Common myeloid progenitor, CD34-positive (primary cell): ENCODE results near the gene CCS.
"Not testable (repeated sequence)": the region's sequence is repeated elsewhere in the genome, so short reads cannot be mapped to it uniquely, and the experiment has no call there.

Experiments used
- CTCF ChIA-PET: fragments of 350-600 bp; sonication (Branson Sonifier 250); formaldehyde crosslinking; loops from one replicate; lab custom pipeline; 2021; ENCODE audit warnings: antibody characterized with exemption; lab: Charles Lee
- POLR2A ChIA-PET: fragments of 350-600 bp; sonication (Branson Sonifier 250); formaldehyde crosslinking; loops from one replicate; lab custom pipeline; 2021; ENCODE audit warnings: antibody characterized with exemption; lab: Charles Lee
- DNase-seq, 3 donors: peaks; one replicate each; pipeline versions ENCODE4 v3.0.0 to v3.0.0-alpha.2; 2013
- H3K27ac ChIP-seq, 2 experiments: 1 replicate in 1 of 2; 2 replicates in 1 of 2; pipeline ENCODE4 v1.7.0; 2013; ENCODE audit warnings: inconsistent platforms in 2 of 2, low read length in 2 of 2, mild to moderate bottlenecking in 2 of 2, low read depth in 1 of 2, moderate library complexity in 1 of 2; ENCODE audit not compliant: severe bottlenecking in 2 of 2, insufficient read depth in 1 of 2, poor library complexity in 1 of 2
- H3K27me3 ChIP-seq, 5 experiments: replicated peaks in 2 of 5; 1 replicate in 3 of 5; 2 replicates in 2 of 5; pipeline versions ENCODE4 v1.6.1 to v1.7.0; 2013; ENCODE audit warnings: low read length in 4 of 5, mild to moderate bottlenecking in 2 of 5, moderate library complexity in 2 of 5, inconsistent platforms in 1 of 5; ENCODE audit not compliant: insufficient read depth in 5 of 5, control insufficient read depth in 4 of 5
- H3K36me3 ChIP-seq, 4 experiments: 1 replicate in 2 of 4; 2 replicates in 2 of 4; pipeline versions ENCODE4 v1.6.1 to v1.7.0; 2013; ENCODE audit warnings: low read length in 3 of 4, control low read depth in 1 of 4, mild to moderate bottlenecking in 1 of 4; ENCODE audit not compliant: control insufficient read depth in 4 of 4, insufficient read depth in 4 of 4
- H3K4me1 ChIP-seq, 4 experiments: 1 replicate in 3 of 4; 2 replicates in 1 of 4; pipeline versions ENCODE4 v1.6.1 to v1.7.1; 2013; ENCODE audit warnings: low read length in 3 of 4, mild to moderate bottlenecking in 3 of 4, control low read depth in 1 of 4, inconsistent platforms in 1 of 4, moderate library complexity in 1 of 4; ENCODE audit not compliant: control insufficient read depth in 4 of 4, insufficient read depth in 4 of 4; ENCODE audit errors: control extremely low read depth in 1 of 4
- H3K4me3 ChIP-seq, 7 experiments: 1 replicate in 4 of 7; 2 replicates in 3 of 7; pipeline versions ENCODE4 v1.5.1 to v1.7.0; 2013; ENCODE audit warnings: mild to moderate bottlenecking in 7 of 7, low read length in 6 of 7, moderate library complexity in 6 of 7, inconsistent platforms in 2 of 7, low read depth in 2 of 7, control low read depth in 1 of 7; ENCODE audit not compliant: insufficient read depth in 4 of 7, control insufficient read depth in 1 of 7; ENCODE audit errors: extremely low read depth in 1 of 7
- H3K9me3 ChIP-seq, 5 experiments: 1 replicate in 4 of 5; 2 replicates in 1 of 5; pipeline versions ENCODE4 v1.6.1 to v1.7.1; 2013; ENCODE audit warnings: low read length in 4 of 5, mild to moderate bottlenecking in 2 of 5, inconsistent platforms in 1 of 5, low read depth in 1 of 5, moderate library complexity in 1 of 5; ENCODE audit not compliant: control insufficient read depth in 4 of 5, insufficient read depth in 2 of 5; ENCODE audit errors: control extremely low read depth in 1 of 5
- whole genome bisulfite sequencing: methylation state at CpG from one replicate; pipeline ENCODE4 v1.1.5; 2013; ENCODE audit not compliant: insufficient coverage; 5-methylcytosine and 5-hydroxymethylcytosine counted together

CCS gene

GRCh38 chr11:66637557-66638176 is 44.7 kb downstream of the CCS start:
- no peak for DNase-seq
- Histone ChIP-seq H3K27ac (peak overlapping the region; percentile 46 to 98), H3K36me3 (peaks cover 10 to 67% (median 31%) of the 10 kb centered on the region in 4 experiments), H3K4me1 (peaks cover 25 to 51% (median 41%) of the 10 kb centered on the region in 4 experiments), H3K27me3 (no peaks in the 10 kb centered on the region), H3K4me3 (peak overlapping the region in 5 of 7 experiments; percentile 20 to 99 (median 96)), H3K9me3 (no peaks in the 10 kb centered on the region)
- CTCF ChIA-PET, result interaction anchor here (0.8 to 6.8 kb wide), 12 partner anchors 9 to 92 kb away, joined by 3 to 52 read pairs (median 4); partner anchors contain the start of genes CCDC87, CCS, RBM14 and RBM4B
- POLR2A ChIA-PET, result interaction anchor here (0.6 to 2.7 kb wide), 12 partner anchors 12 to 171 kb away, joined by 3 to 16 read pairs (median 5); partner anchors contain the start of genes CCDC87, CCS, RBM14 and RBM4B
- WGBS, result 74% methylated on average over 8 of the region's 12 CpGs

- ChIA-PET CTCF (interaction anchor here (0.8 to 6.8 kb wide), 15 partner anchors 8 to 93 kb away, joined by 3 to 52 read pairs (median 4); partner anchors contain the start of genes CCDC87, CCS, RBM14 and RBM4B), POLR2A (interaction anchor here (0.6 to 2.7 kb wide), 15 partner anchors 11 to 172 kb away, joined by 3 to 16 read pairs (median 5); partner anchors contain the start of genes CCDC87, CCS, RBM14 and RBM4B)
- under 1% methylated on average over 56 of the region's 63 CpGs for WGBS
Observed at GRCh38 chr11:66638177-66639065, 45.4 kb downstream of the CCS start, which contains the start of gene RBM4. RBM4 (plus strand) TSS chr11:66638703; CDS start chr11:66639712, 1,009 bp downstream.

GRCh38 chr11:66639066-66639813 is 46.3 kb downstream of the CCS start:
- Histone ChIP-seq H3K4me1 (peaks cover 27 to 51% (median 43%) of the 10 kb centered on the region in 4 experiments), H3K27ac (peak overlapping the region; percentile 91 to 98), H3K9me3 (no peaks in the 10 kb centered on the region), H3K27me3 (no peaks in the 10 kb centered on the region), H3K36me3 (peaks cover 6 to 74% (median 38%) of the 10 kb centered on the region in 4 experiments), H3K4me3 (peak overlapping the region; percentile 95 to 99 (median 96))
- WGBS, result 3% methylated on average over 19 of the region's 27 CpGs
- ChIA-PET POLR2A (interaction anchor here (0.8 to 2.7 kb wide), 8 partner anchors 9 to 96 kb away, joined by 3 to 16 read pairs (median 6); partner anchors contain the start of genes CCDC87, CCS, RBM14 and RBM4B), CTCF (interaction anchor here (1.0 to 6.8 kb wide), 8 partner anchors 9 to 94 kb away, joined by 3 to 52 read pairs (median 4); partner anchors contain the start of genes CCDC87, CCS, RBM14 and RBM4B)
- peak; percentile 72 to 85 (median 81) for DNase-seq

More at GRCh38 chr11:66638177-66639065, 45.4 kb downstream of the CCS start, which contains the start of gene RBM4:
- DNase-seq, result peak; percentile 100
- no peaks in the 10 kb centered on the region for H3K27me3 ChIP-seq
- H3K27ac ChIP-seq, result peak within 1 kb of the TSS; percentile 91 to 98
- H3K4me1 ChIP-seq, result peaks cover 27 to 51% (median 41%) of the 10 kb centered on the region in 4 experiments
- peak within 1 kb of the TSS; percentile 95 to 99 (median 96) for H3K4me3 ChIP-seq
- no peaks in the 10 kb centered on the region for H3K9me3 ChIP-seq
- peaks cover 6 to 69% (median 33%) of the 10 kb centered on the region in 4 experiments for H3K36me3 ChIP-seq

GRCh38 chr11:66639814-66640340 is 46.9 kb downstream of the CCS start:
- H3K4me1 ChIP-seq, result peaks cover 27 to 55% (median 44%) of the 10 kb centered on the region in 4 experiments
- not testable (repeated sequence) for H3K27me3 ChIP-seq, H3K27ac ChIP-seq, H3K9me3 ChIP-seq, DNase-seq
- CTCF ChIA-PET, result interaction anchor here (1.4 to 6.8 kb wide), 4 partner anchors 10 to 59 kb away, joined by 3 to 52 read pairs (median 4); partner anchors contain the start of gene RBM4B
- WGBS, result 100% methylated on average over 6 of the region's 10 CpGs
- POLR2A ChIA-PET, result interaction anchor here (1.0 to 2.7 kb wide), 4 partner anchors 10 to 94 kb away, joined by 3 to 12 read pairs (median 5); partner anchors contain the start of genes RBM4B and ZDHHC24
- peaks cover 12 to 75% (median 40%) of the 10 kb centered on the region in 4 experiments for H3K36me3 ChIP-seq
- H3K4me3 ChIP-seq, result peak overlapping the region in 6 of 7 experiments; percentile 95 to 99 (median 96)

- H3K4me3 ChIP-seq, result peak overlapping the region in 5 of 7 experiments; percentile 7 to 96 (median 24)
- ChIA-PET CTCF (interaction anchor here (6.8 kb wide), 1 partner anchor 18 kb away, joined by 52 read pairs; no protein-coding TSS in a partner anchor), POLR2A (interaction anchor here (0.6 kb wide), 1 partner anchor 18 kb away, joined by 3 read pairs; no protein-coding TSS in a partner anchor)
- H3K9me3 ChIP-seq, result no peaks in the 10 kb centered on the region
- H3K27me3 ChIP-seq, result no peaks in the 10 kb centered on the region
- no CpG with 5 or more reads among the region's 3 CpGs for WGBS
- H3K4me1 ChIP-seq, result peaks cover 27 to 57% (median 45%) of the 10 kb centered on the region in 4 experiments
- peak overlapping the region in 1 of 2 experiments; percentile 23 for H3K27ac ChIP-seq
- H3K36me3 ChIP-seq, result peaks cover 16 to 84% (median 50%) of the 10 kb centered on the region in 4 experiments
- DNase-seq, result no peak
Observed at GRCh38 chr11:66641834-66642233, 48.8 kb downstream of the CCS start.
